ENCODE measurements around the gene MITF. TPM values are rescaled to one million over a fixed set of nuclear protein-coding genes. Genes with fewer than 3 reads are reported as not detected.

Gene MITF
- total RNA-seq, 1 experiment from 2014 or later, result 40.3 TPM

DNA sequence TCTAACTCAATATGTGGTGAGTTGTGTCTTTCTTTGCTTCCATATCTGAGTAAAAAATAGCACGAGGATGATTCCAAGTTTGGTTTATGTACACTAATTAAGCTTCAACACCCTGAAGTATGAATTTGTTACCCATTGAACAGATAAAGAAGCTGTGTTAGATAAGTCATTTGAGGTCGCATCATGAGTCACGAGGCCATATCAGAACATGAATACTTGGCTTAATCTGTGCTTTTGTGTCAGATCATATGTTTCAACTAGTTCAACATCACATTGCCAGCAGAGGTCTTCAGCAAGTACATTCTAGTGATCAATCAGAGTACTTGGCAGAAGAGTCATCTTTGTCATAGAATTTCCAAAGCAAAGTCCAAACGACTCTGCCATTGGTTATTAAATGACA lies 26.3 kb upstream of the MITF start:
- Mint-ChIP-seq H3K4me3 (ENCODE audit: low read depth, unreplicated experiment) (no peak overlapping the region), H3K4me1 (ENCODE audit: low read depth, unreplicated experiment) (no peaks in the 10 kb centered on the region), H3K27ac (ENCODE audit: unreplicated experiment) (no peak overlapping the region), H3K27me3 (ENCODE audit: unreplicated experiment) (no peaks in the 10 kb centered on the region), H3K36me3 (ENCODE audit: insufficient read depth, unreplicated experiment) (no peaks in the 10 kb centered on the region), H3K9me3 (ENCODE audit: low read depth, unreplicated experiment) (no peaks in the 10 kb centered on the region)
- CTCF ChIA-PET, result no interaction called here
- no TSS peak for BruUV-seq (replicated peaks)
- DNase-seq, result no peak
- TF ChIP-seq, protein P1, sequence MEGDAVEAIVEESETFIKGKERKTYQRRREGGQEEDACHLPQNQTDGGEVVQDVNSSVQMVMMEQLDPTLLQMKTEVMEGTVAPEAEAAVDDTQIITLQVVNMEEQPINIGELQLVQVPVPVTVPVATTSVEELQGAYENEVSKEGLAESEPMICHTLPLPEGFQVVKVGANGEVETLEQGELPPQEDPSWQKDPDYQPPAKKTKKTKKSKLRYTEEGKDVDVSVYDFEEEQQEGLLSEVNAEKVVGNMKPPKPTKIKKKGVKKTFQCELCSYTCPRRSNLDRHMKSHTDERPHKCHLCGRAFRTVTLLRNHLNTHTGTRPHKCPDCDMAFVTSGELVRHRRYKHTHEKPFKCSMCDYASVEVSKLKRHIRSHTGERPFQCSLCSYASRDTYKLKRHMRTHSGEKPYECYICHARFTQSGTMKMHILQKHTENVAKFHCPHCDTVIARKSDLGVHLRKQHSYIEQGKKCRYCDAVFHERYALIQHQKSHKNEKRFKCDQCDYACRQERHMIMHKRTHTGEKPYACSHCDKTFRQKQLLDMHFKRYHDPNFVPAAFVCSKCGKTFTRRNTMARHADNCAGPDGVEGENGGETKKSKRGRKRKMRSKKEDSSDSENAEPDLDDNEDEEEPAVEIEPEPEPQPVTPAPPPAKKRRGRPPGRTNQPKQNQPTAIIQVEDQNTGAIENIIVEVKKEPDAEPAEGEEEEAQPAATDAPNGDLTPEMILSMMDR (IDR thresholded peaks at IDR 0.05; ENCODE audit: unreplicated experiment), result no peak
- intact Hi-C loops (cut with micrococcal nuclease; ENCODE audit: unreplicated experiment), result no loop called here

DNA sequence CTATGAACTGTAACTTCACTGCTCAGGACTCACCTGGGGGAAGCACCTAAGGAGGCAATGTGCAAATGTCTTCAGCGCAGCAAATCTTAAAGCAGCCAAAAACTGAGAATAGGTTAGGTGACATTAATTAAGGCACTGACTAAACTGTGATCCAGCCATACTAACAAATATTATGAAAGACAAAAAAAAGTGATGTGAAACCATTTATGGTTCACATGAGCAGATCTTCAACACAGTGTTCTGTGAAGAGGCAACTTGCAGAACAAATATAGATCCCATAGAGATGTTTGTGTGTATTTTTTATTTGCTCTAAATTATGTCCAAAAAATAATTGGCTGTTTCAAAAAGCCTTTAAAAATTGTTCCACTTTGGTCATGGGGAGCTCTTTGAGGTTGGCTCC lies 24.1 kb upstream of the MITF start:
- no peak for DNase-seq
- BruUV-seq (replicated peaks), result no TSS peak
- Mint-ChIP-seq H3K36me3 (ENCODE audit: insufficient read depth, unreplicated experiment) (no peaks in the 10 kb centered on the region), H3K4me3 (ENCODE audit: low read depth, unreplicated experiment) (no peak overlapping the region), H3K4me1 (ENCODE audit: low read depth, unreplicated experiment) (no peaks in the 10 kb centered on the region), H3K9me3 (ENCODE audit: low read depth, unreplicated experiment) (no peaks in the 10 kb centered on the region), H3K27me3 (ENCODE audit: unreplicated experiment) (no peaks in the 10 kb centered on the region), H3K27ac (ENCODE audit: unreplicated experiment) (no peak overlapping the region)
- TF ChIP-seq, protein P1 (IDR thresholded peaks at IDR 0.05; ENCODE audit: unreplicated experiment), result no peak
- intact Hi-C loops (cut with micrococcal nuclease; ENCODE audit: unreplicated experiment), result no loop called here
- CTCF ChIA-PET, result no interaction called here

DNA sequence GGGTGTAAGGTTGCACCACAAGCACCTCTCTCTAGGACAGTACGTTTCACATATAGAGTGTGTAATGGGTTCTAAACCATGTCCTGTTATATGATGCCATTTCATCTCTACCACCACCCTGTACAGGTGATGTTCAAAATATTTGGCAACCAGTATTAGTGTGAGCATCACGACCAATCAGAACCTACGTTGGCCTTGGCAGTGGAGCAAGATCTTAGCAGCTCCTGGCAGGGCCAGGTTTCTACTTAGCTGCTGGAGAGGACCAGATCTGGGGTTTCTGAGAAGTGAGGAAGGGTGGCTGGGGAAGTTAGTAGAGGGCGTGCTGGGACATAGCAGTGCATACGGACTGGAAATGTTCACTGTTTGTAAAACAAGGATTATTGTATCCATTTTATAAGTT lies 23.1 kb upstream of the MITF start:
- Mint-ChIP-seq H3K27me3 (ENCODE audit: unreplicated experiment) (peaks cover 7% of the 10 kb centered on the region), H3K27ac (ENCODE audit: unreplicated experiment) (no peak overlapping the region), H3K4me1 (ENCODE audit: low read depth, unreplicated experiment) (no peaks in the 10 kb centered on the region), H3K9me3 (ENCODE audit: low read depth, unreplicated experiment) (no peaks in the 10 kb centered on the region), H3K36me3 (ENCODE audit: insufficient read depth, unreplicated experiment) (no peaks in the 10 kb centered on the region), H3K4me3 (ENCODE audit: low read depth, unreplicated experiment) (no peak overlapping the region)
- intact Hi-C loops (cut with micrococcal nuclease; ENCODE audit: unreplicated experiment), result no loop called here
- CTCF ChIA-PET, result no interaction called here
- no TSS peak for BruUV-seq (replicated peaks)
- TF ChIP-seq, protein P1 (IDR thresholded peaks at IDR 0.05; ENCODE audit: unreplicated experiment), result no peak
- no peak for DNase-seq

DNA sequence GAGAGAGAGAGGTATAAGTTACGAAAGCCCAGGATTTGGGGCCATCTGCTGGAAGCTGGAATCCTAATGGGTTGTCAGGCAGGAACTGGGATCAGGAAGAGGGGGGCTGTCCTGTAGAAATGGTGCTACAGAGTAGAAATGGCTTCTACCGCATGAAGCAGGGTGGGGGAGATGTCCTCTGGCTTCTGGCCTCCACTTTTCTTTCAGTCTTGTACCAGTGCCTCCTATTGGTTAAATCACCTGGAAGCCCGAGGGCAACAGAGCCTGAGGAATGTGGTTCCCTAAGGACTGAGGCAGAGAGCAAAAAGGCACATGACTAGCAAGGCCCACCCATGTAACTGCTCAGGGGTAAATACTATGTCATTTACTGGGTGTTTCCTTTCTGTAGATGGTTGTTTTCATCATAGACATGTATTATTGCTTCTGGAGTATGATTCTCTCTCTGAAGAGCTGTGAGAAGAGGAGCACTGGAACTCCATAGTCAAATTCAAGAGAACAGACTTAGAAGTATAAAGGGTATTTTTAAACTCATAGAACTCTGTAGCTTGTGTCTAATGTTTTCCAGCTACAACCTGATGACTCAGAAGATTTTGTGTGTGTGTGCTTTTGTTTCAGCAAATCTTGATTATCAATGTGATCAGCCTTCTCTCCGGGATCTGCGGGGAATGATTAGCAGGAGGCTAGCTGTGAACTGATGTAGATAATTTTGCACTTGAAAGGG lies 20.2 kb upstream of the MITF start:
- Mint-ChIP-seq H3K36me3 (ENCODE audit: insufficient read depth, unreplicated experiment) (no peaks in the 10 kb centered on the region), H3K27ac (ENCODE audit: unreplicated experiment) (no peak overlapping the region), H3K4me1 (ENCODE audit: low read depth, unreplicated experiment) (no peaks in the 10 kb centered on the region), H3K9me3 (ENCODE audit: low read depth, unreplicated experiment) (no peaks in the 10 kb centered on the region), H3K27me3 (ENCODE audit: unreplicated experiment) (peaks cover 10% of the 10 kb centered on the region), H3K4me3 (ENCODE audit: low read depth, unreplicated experiment) (no peak overlapping the region)
- intact Hi-C loops (cut with micrococcal nuclease; ENCODE audit: unreplicated experiment), result no loop called here
- DNase-seq, result no peak
- CTCF ChIA-PET, result interaction anchor here (0.6 kb wide), 1 partner anchor 415 kb away, joined by 4 read pairs; no protein-coding TSS in a partner anchor
- BruUV-seq (replicated peaks), result no TSS peak
- TF ChIP-seq, protein P1 (IDR thresholded peaks at IDR 0.05; ENCODE audit: unreplicated experiment), result no peak

Measured in Calu3 (cell line).